Measurements from ENCODE around the gene RASGRP1.
A peak's percentile ranks its signal among the peaks of the same experiment; 100 is the strongest.

RASGRP1 gene

DNA sequence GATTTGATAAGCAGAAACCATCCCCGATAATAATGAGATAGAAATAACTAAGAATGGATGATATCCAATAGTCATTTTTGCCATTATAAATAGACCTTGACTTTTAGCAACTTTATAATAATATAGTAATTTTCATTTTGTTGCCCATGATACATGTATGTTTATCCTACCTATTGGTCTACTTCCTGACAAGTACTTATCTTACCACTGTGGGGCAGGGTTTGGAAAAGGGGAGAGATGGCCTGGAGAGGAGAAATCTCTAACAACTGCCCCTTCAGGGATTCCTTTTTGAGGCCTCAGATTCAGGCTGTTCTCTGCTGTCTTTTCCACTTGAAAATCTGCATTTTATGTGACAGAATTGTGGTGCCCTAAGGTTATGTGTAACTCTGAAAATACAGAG is 68.5 kb downstream of the RASGRP1 start:
- DNase-seq = no peak

DNA sequence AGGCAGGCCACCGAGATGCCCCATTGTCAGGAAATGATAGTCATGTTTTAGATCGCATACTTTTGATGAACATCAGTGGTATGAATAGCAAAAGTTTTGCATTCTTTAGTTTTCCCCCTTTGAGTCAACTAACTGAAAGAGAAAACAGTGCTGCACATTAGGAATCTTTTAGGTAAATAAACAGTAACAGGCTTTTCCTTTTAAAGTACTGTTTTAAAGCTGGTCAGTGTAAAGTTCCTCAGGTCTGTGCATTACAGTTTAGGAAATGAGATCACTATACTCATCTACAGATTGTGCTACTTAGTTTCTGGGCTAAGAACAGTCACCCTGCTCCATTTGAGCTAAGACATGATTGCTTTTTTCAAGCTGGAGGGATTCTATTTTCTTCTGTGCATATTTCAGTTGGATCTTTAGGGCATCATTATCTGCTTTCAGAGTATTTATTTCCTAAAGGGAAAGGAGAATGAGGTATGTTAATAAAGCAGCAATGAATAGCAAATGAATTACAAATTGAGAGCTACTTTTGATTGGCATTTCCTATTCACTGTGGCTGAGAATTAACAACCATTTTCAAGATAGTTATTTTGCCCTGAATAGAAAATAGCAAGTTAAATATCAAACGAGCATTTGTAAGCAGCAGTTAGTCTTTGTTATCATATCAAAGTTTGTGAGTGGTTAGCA is 74.2 kb downstream of the RASGRP1 start:
- DNase-seq = no peak

DNA sequence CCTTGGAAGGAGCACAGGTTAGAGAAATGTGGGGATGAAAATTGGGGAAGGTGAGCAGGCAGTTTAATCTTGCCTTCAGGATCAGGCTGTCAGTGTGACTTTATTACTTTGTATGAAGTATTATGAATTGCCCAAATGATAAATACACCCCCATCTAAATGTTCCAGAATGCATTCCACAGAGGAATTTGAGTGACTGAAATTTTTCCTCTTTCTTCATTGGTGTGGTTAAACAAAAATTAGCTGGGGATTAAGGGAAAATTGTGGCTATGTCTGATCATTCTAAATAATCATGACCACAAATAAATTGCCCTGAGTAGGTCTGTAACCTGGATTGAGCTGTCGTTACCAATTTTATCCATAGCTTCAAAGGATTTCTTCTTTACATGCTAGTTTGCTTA is 77.2 kb downstream of the RASGRP1 start:
- DNase-seq = no peak

DNA sequence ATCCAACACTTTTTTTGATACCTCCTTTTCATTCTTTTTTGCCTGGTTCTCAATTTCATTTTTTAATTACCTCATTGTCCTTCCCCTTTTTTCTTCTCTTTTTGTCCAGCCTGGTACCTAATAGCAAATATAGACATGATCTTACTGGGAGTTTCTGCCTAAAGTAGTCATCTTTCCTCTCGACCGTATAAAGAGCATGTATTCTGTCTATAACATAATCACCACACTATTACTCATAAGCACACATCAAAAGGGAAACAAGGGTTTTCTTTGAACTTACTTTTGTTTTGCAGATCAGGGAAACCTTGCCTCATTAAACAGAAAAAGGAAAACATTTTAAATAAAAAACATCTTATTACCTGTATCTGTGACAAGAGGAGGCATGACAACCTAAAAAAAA is 77.7 kb downstream of the RASGRP1 start:
- no peak for DNase-seq

DNA sequence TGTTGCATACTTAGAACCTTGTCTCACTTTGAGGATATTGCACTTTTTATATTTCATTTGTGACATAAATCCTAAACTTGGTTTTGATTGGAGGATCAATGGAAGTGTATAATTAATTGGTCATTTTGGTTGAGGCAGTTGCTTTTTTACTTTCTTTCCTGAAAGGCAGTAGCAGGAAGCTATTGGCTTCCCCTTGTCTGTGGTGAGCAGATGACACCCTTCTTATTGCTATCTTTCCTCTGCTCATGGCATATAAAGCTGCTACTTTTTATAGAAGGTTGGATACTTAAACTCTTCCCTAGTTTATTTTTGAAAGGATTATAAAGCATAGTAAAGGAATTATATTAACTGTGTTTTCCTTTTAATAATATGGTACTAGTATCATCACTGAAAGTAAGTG is 82.0 kb downstream of the RASGRP1 start:
- no peak for DNase-seq

DNA sequence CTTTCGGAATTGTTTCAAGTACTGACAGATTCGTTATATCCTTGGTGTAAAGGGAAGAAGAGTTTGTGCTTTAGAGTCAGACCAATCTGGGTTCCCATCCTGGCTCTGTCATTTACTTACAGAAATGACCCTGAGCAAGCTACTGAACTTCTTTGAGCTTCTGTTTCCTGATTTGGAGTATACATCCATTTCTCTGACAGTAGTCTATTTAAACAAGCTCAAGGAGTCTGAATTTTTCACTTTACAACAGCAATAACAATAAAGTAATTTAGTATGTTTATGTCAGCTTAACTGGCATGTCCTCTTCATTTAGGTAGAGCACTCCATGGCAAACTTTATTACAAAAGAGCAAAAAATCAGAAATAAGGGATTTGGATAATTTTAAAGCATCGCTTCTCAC is 82.9 kb downstream of the RASGRP1 start:
- DNase-seq = no peak

DNA sequence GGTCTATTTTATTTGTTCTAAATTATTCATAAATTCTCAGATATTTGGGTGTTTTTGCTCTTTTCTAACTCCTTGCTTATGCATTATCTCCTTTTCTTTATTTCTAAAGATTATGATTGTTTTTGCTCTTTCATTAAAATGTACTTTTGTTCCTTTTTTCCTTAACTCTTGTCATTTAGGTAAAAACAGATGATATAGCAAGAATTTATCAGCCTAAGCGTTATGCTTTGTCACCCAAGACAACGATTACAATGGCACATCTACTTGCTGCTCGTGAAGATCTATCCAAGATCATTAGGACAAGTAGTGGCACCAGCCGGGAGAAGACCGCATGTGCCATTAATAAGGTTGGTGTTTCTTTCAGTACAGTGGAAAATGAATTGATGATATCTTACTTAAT is 83.5 kb downstream of the RASGRP1 start:
- DNase-seq = no peak

DNA sequence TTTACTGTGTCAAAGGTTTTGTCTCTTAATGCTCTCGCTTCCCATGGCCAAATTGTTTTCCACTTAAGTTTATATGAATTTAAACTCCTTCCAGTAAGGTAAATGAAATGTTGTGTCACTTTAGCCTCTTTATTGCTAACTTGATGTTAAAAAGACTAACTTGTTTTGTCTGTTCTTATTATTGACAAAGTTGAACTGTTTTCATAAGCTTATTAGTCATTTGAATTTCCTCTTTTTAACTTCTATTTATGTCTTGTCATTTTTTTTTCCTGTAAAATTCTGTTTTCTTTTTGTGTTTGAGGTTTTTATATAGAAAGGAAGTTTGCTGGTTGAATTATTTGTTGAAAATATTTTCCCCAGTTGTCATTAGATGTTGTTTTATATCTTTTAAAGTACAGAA is 84.9 kb downstream of the RASGRP1 start:
- DNase-seq = no peak

DNA sequence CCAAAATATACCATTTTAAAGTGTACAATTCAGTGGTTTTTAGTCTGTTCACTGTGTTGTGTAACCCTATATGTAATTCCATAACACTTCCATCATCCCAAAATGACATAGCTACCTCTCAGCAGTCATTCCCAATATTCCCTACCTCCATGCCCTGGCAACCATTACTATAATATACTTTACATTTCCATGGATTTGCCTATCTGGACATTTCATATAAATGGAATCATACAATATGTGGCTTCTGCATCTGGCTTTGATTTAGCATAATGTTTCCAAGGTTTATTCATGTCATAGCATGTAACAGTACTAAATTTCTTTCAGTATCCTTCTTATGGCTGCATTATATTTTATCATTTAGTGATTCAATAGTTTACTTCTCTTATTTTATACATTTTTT is 85.3 kb downstream of the RASGRP1 start:
- no peak for DNase-seq

DNA sequence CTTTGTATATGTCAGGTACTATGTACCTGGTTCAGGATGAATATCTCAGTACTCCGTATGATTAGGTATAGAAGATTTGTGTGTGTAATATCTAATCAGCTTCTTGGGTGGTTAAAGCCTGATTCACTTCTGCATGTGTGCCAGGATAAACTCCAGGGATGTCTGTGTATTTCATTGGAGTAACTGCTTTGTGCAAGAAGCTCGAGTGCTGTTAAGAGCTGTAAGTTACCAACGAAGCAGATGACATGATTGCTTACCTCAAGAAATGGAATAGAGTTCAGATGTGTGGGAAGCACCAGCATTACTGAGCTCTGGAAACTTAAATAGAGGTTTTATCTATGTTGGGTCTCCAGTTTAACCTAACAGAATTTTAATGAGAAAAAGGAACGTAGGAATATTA is 87.0 kb downstream of the RASGRP1 start:
- no peak for DNase-seq

DNA sequence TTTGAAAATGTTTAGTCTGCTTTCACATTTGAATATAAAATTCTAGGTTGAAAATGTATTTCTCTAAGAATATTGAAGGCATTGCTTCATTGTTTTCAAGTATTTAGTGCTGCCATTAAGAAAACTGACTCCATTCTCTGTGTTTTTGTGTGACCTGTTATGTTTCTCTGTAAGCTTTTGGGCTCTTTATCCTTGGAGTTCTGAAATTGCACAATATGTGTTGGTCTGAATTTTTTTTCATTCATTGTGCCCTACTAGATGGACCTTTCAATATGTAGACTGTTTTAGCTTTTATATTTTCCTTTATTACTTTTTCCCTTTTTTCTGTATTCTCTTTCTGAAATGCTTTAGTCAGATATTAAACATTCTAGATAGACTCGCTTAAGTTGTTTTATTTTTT is 88.5 kb downstream of the RASGRP1 start:
- no peak for DNase-seq

DNA sequence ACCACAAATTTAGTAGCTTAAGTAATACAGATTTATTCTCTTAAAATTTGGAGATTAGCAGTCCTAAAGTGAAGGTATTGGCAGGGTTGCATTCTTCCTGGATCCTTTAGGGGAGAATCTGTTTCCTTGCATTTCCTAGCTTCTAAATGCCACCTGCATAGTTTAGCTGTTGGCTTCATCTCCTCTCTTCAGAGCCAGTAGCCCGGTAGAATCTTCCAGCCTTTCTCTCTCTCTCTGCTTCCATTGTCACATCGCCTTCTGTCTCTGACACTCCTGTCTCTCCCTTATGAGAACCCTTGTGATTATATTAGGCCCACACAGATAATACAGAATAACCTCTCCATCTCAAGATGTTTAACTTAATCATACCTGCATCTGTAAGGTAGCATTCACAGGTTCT is 89.3 kb downstream of the RASGRP1 start:
- no peak for DNase-seq

DNA sequence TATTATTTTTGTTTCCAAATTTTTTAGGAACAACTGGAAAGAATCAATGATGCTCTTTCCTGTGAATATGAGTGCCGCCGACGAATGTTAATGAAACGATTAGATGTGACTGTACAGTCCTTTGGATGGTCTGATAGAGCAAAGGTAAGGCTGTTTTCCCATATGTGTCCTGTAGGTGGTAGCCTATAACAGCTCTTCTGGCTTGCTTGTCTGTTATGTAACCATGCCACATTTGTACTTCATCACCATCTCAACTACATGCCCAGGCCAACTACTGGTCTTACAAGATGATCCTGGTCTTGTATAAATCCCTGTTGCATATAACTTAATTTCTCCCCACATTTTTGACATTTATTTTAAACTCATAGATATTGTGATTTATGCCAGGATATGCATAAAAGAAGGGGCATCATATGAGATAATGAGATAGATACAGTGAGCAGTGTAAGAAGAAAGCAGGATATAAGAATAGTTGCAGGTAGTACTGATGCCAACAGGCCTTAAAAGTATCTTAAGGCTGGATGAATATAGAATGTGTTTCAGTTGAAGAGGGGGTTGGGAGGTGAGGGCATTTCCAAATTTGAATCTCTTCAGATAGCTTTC is 90.4 kb downstream of the RASGRP1 start:
- no peak for DNase-seq

DNA sequence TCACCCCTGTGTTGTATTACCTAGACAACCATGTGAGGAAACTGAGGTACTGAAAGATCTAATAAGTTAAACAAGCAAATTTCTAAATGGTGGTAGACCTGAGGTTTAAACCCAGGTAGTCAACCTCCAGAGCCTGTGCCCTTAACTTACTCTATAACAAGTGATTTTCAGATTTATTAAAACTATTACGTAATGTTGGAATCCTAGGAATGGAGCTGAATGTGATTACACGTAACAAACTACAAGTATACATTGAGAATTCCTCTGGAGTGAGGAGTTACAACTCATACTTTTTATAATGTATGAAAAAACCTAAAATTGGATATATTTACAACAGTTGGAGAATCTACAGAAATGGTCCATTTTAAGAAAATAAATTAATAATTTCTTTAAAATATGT is 92.6 kb downstream of the RASGRP1 start:
- no peak for DNase-seq

DNA sequence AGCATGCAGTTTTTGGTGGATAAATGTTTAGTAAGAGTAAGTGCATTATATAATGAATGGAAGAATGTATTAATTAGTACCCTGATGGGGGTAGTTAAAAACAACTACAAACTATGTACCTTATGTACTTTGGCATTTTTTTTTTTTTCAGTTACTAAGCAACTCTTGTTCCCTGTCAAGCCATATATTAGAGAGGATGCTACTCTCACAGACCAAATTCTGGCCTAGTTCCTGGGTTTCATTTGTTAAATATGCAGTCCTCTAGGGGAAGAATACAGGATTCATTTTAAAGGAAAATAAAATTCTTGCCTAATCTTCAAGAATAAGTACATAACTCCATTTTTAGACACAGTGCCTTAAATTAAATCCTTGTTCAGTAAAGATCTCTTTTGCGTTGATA is 93.8 kb downstream of the RASGRP1 start:
- no peak for DNase-seq

DNA sequence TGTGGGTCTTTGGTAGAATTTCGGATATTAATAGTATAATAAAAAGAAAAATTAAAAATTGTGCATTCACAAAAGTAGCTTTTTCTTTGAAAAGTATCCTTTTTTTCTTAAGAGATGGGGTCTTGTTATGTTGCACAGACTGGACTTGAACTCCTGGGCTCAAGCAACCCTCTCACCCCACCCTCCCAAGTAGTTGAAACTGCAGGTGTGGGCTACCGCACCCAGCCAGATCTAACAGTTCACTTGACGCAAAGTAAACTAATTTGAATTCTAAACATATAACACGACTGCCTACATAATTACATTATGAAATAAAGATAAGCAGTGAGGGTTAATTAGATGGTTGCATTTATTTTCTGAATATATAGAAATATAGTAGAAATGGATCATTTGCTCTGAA is 99.9 kb downstream of the RASGRP1 start:
- DNase-seq = no peak

DNA sequence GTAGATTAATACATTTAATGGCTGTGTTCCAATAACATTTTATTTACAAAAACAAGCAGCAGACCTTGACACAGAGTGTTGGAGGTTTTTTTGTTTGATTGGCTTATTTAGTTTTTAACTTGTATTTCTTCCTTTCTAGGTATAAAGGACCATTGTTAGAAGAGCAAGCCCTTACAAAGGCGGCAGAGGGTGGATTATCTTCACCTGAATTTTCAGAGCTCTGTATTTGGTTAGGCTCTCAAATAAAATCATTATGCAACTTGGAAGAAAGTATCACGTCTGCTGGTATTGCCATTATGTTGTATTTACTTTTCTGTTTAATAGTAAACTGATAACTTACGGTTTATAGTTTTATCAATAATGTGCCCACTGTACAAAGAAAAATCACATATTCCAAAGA is 100.7 kb downstream of the RASGRP1 start:
- DNase-seq = peak; percentile 22

DNA sequence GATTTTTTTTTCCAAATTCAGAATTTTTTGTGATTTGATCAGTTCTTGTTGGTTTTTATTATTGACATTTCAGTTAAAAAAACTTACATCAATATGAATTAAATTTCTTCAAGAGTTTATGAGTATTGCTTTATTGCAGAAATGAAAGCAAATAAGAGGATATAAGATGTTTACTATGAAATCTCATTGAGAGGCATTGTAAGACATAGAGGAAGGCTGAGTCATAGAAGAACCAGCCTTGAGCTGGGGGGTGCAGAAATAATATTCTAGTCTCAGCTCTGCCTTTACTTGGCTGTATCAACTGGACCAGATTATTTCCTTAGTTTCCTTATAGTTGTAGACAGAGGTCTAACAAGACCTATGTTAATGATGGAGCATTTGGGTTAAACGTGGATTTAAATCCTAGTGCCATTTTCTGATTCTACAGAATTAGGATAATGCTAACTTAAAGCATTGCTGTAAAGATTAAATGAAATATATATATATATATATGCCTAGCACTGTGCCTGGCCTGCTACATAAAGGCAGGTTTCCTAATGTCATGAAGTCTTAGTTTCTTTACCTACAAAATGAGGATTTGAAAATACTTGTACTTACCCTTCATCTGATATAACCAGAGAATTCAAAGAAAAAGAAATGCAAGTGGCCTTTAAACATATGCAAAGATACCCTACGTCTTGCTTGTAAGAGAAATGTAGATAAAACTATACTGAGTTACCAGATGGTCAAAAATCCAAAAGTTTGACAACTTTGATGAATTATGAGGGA is 103.4 kb downstream of the RASGRP1 start:
- no peak for DNase-seq

DNA sequence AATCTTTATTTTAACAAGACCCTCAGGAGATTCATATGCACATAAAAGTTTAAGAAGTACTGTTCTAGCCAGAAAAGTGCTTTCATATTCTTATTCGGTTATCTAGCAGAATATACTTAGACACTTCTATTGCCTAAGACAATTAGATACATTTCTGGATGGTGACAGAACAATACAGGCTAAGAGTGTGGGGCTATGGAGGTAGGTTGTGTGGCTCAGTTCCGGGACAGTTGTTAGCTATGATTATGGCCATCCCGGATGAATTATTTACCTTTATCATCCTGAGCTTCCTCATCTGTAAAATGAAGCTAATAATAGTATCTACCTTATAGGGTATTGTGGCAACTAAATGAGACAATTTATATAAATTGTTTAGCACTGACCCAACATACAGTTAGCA is 104.1 kb downstream of the RASGRP1 start:
- DNase-seq = no peak

DNA sequence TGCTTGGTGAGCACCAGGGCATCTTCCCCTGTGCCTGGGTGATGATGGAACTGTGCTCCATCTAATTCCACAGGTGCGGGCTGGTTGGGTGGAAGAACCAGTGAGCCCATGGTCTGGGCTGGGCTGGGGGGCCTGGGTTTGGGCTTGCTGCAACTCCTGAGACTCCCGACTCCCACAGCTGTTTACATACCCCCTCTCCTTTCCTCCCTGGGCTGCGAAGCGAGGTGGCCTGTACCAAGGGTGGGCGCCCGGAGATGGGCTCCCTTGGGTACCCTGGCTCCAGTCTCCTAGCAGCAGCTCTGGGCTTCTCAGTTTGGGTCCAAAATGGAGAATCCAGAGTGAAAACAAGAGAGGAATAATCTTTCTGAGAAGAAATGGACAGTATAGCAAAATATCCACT is 105.1 kb downstream of the RASGRP1 start:
- DNase-seq = no peak

DNA sequence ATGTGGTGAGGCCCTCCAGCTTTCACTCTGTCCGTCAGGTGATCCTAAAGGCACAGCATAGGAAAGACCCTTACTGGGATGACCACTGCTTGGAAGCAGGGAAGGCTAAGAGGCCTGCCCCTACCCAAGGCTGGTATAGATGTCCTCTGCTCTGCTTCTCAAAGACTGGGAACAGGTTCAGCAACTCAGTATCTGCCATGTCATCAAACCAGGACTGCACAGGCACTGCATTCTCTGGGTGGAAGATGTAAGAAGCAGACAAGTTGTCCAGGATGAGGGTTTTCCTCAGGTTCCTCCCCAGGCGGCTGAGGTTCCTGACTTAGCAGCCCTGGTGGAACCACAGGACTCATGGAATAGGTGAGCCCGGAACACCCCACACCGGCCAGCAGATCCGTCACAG is 106.0 kb downstream of the RASGRP1 start:
- DNase-seq = no peak

DNA sequence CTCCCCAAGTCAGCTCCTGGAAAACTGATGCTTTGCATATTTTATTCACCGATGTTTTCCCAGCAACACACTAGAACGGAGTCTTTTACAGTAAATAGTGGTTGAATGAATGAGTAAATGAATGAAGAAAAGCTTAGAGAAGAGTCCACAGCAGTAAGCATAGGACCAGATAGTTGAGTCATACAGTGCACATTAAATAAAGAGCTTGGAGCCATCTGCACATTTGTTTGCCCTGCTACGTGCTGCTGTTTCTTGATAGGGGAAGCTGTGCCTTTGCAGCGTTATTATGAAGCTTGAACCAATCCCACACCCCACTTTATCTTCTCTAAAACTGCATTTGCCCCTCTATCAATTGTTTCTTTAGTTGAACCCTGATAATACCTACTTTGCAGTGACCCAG is 109.5 kb downstream of the RASGRP1 start:
- no peak for DNase-seq

DNA sequence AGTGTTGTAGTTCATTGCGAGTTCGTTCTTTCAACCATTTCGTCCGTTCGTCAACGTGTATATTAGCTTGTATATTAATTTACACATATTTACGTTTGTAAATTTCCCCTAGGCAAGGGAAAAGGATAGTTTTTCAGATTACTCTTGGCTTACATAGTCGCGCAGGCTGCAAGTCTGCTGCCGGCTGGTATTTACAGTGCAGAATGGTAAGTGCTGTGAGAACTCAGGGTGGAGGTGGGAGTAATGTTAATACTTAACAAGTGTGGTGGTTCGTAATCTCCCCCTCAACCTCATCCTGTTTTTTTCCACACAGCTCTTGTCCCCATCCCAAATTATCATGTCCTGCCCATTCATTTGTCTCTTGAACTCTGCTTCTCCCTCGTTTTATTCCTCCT is 109.9 kb downstream of the RASGRP1 start:
- no peak for DNase-seq

DNA sequence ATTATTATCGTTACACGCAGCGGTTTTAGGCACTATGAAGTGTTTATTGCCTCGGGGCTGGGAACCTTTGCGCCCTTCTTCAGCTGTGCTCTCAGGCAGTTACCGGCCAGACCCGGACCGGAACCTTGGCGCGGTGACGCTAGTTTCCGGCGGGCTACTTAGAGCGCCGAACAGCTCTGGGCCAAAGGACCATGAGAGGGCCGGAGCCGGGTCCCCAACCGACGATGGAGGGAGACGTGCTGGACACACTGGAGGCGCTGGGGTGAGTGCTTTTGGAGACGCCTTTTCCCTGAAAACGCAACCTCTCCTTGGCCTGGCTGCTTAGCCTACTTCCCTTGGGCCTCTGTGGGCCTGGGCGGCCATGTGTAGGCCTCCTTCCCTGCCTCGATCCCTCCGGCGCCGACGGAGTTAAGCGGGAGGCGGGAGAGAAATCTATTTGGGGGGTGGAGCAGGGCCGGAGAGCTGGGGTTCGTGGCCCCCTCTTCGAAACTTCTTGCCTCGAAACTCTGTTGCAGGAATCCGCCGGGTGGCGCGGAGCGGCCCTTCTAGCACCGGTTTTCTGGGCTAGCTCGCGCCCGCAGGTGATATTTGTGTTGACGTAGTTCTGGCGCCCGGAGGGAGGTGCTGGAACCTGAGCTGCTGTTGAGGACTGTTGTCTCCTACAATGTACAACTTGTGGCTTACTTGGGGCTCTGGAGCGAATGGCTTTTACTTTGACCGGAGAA is 110.5 kb downstream of the RASGRP1 start, which contains the start of gene FAM98B:
Gene FAM98B (plus strand): TSS at position 157 of the 725 bp plus-strand sequence. CDS start 35 bp downstream, at position 192.
- peak; percentile 43 for DNase-seq
